ENCODE data around the gene MTARC1.

The MTARC1 gene

DNA sequence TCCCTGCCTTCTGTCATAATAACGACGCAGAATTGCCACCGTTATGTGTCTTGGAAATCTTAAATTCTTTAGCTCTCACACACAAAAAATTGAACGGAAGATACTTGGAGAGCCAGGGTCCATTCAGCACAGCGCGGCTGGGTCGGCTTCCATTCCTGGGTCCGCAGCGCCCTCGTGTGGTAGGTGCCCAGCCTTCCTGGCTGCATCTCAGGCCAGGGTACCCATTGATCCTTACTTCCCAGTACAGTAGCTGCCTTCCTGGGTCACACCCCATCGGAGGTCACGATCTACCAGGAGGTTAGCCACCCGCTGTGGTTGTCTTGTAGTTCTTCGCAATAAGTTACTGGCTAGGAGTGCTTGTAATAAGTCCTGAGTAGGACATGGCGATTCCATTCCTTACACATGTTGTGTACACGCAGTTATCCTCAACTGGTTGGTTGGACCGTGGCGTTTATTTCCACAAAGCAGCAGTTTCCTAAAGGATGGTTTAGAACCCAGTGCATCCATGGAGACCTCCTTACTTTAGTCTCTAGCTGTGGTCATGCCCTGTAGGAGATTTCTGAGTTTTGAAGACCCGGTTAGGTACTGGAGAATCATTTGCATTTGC, 9.9 kb upstream of the MTARC1 start:
- Histone ChIP-seq H3K9me3 (ENCODE audit: insufficient read depth, low read length) (no peaks in the 10 kb centered on the region), H3K27me3 (ENCODE audit: low read depth, low read length) (peaks cover 4% of the 10 kb centered on the region; the same call in 1 of the 2 replicates), H3K4me1 (ENCODE audit: low read length) (peaks cover 2% of the 10 kb centered on the region; the same call in 1 of the 2 replicates), H2AFZ (ENCODE audit: low read depth, low read length) (peak overlapping the region; percentile 48; the same call in 1 of the 2 replicates), H3K36me3 (replicated peaks; ENCODE audit: low read depth, low read length) (no peaks in the 10 kb centered on the region), H3K27ac (ENCODE audit: low read length) (no peak overlapping the region), H3K79me2 (ENCODE audit: low read length) (no peaks in the 10 kb centered on the region), H3K4me3 (ENCODE audit: low read length) (no peak overlapping the region), H3K9ac (ENCODE audit: low read length) (no peak overlapping the region), H3K4me2 (ENCODE audit: low read length) (peak overlapping the region; percentile 36), H4K20me1 (ENCODE audit: insufficient read depth, low read length) (no peaks in the 10 kb centered on the region)
- TF ChIP-seq EZH2phosphoT487 (IDR thresholded peaks at IDR 0.05; ENCODE audit: low read depth), result no peak
- TF ChIP-seq, protein P1, sequence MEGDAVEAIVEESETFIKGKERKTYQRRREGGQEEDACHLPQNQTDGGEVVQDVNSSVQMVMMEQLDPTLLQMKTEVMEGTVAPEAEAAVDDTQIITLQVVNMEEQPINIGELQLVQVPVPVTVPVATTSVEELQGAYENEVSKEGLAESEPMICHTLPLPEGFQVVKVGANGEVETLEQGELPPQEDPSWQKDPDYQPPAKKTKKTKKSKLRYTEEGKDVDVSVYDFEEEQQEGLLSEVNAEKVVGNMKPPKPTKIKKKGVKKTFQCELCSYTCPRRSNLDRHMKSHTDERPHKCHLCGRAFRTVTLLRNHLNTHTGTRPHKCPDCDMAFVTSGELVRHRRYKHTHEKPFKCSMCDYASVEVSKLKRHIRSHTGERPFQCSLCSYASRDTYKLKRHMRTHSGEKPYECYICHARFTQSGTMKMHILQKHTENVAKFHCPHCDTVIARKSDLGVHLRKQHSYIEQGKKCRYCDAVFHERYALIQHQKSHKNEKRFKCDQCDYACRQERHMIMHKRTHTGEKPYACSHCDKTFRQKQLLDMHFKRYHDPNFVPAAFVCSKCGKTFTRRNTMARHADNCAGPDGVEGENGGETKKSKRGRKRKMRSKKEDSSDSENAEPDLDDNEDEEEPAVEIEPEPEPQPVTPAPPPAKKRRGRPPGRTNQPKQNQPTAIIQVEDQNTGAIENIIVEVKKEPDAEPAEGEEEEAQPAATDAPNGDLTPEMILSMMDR (IDR thresholded peaks at IDR 0.05; ENCODE audit: low read depth, low read length), result peak; percentile 99

DNA sequence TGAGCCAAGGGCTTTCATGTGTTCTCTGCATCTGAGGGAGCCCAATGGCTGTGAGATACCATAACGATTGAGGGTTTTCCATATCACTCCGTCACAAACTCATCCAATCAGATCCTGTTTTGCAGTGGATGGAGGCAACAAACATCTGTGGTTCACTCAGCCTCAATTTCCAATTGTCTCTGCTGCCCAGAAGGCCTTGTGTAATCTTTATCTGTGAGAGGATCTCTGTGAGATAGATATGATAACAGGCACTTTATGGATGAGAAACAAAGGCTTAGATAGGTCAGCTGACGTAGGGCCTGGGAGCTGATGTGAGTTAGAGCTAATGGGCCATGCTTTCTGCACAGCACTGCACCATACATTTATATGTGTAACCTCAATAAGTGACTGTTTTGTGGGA, 3.3 kb upstream of the MTARC1 start:
- Histone ChIP-seq H3K9me3 (ENCODE audit: insufficient read depth, low read length) (no peaks in the 10 kb centered on the region), H2AFZ (ENCODE audit: low read depth, low read length) (no peak overlapping the region), H4K20me1 (ENCODE audit: insufficient read depth, low read length) (no peaks in the 10 kb centered on the region), H3K9ac (ENCODE audit: low read length) (no peak overlapping the region), H3K4me3 (ENCODE audit: low read length) (no peak overlapping the region), H3K36me3 (replicated peaks; ENCODE audit: low read depth, low read length) (no peaks in the 10 kb centered on the region), H3K4me1 (ENCODE audit: low read length) (no peaks in the 10 kb centered on the region), H3K27ac (ENCODE audit: low read length) (no peak overlapping the region), H3K4me2 (ENCODE audit: low read length) (no peak overlapping the region), H3K27me3 (ENCODE audit: low read depth, low read length) (peaks cover 8% of the 10 kb centered on the region; the same call in 1 of the 2 replicates), H3K79me2 (ENCODE audit: low read length) (no peaks in the 10 kb centered on the region)
- TF ChIP-seq, protein P1 (IDR thresholded peaks at IDR 0.05; ENCODE audit: low read depth, low read length), result no peak
- no peak for TF ChIP-seq EZH2phosphoT487 (IDR thresholded peaks at IDR 0.05; ENCODE audit: low read depth)

- H3K9me3 ChIP-seq (ENCODE audit: insufficient read depth, low read length), result no peaks in the 10 kb centered on the region
- H3K4me2 ChIP-seq (ENCODE audit: low read length), result no peak overlapping the region
- H3K4me3 ChIP-seq (ENCODE audit: low read length), result no peak overlapping the region
- H4K20me1 ChIP-seq (ENCODE audit: insufficient read depth, low read length), result no peaks in the 10 kb centered on the region
- no peak overlapping the region for H2AFZ ChIP-seq (ENCODE audit: low read depth, low read length)
- H3K4me1 ChIP-seq (ENCODE audit: low read length), result no peaks in the 10 kb centered on the region
- H3K36me3 ChIP-seq (replicated peaks; ENCODE audit: low read depth, low read length), result no peaks in the 10 kb centered on the region
- TF ChIP-seq EZH2phosphoT487 (IDR thresholded peaks at IDR 0.05; ENCODE audit: low read depth), result no peak
- TF ChIP-seq, protein P1 (IDR thresholded peaks at IDR 0.05; ENCODE audit: low read depth, low read length), result no peak
- no peak overlapping the region for H3K27ac ChIP-seq (ENCODE audit: low read length)
- no peaks in the 10 kb centered on the region for H3K79me2 ChIP-seq (ENCODE audit: low read length)
- peaks cover 8% of the 10 kb centered on the region; the same call in 1 of the 2 replicates for H3K27me3 ChIP-seq (ENCODE audit: low read depth, low read length)
- no peak overlapping the region for H3K9ac ChIP-seq (ENCODE audit: low read length)
These were observed 2.0 kb upstream of the MTARC1 start for GRCh38 chr1:220784751-220785150.

- H3K4me3 ChIP-seq (ENCODE audit: low read length), result peak overlapping the region; percentile 78
- H3K79me2 ChIP-seq (ENCODE audit: low read length), result no peaks in the 10 kb centered on the region
- H3K4me2 ChIP-seq (ENCODE audit: low read length), result peak overlapping the region; percentile 66
- peaks cover 8% of the 10 kb centered on the region; the same call in 1 of the 2 replicates for H3K27me3 ChIP-seq (ENCODE audit: low read depth, low read length)
- peak overlapping the region; percentile 58; the same call in 1 of the 2 replicates for H2AFZ ChIP-seq (ENCODE audit: low read depth, low read length)
- no peaks in the 10 kb centered on the region for H3K36me3 ChIP-seq (replicated peaks; ENCODE audit: low read depth, low read length)
- no peaks in the 10 kb centered on the region for H3K4me1 ChIP-seq (ENCODE audit: low read length)
- peak overlapping the region; percentile 63; the same call in 1 of the 2 replicates for H3K9ac ChIP-seq (ENCODE audit: low read length)
- H3K27ac ChIP-seq (ENCODE audit: low read length), result no peak overlapping the region
- H3K9me3 ChIP-seq (ENCODE audit: insufficient read depth, low read length), result no peaks in the 10 kb centered on the region
- TF ChIP-seq EZH2phosphoT487 (IDR thresholded peaks at IDR 0.05; ENCODE audit: low read depth), result no peak
- TF ChIP-seq, protein P1 (IDR thresholded peaks at IDR 0.05; ENCODE audit: low read depth, low read length), result no peak
- no peaks in the 10 kb centered on the region for H4K20me1 ChIP-seq (ENCODE audit: insufficient read depth, low read length)
These were observed 1.3 kb upstream of the MTARC1 start for GRCh38 chr1:220785166-220786056.
